Right lobe of liver (tissue), 4 donors: ENCODE results near the gene SCMH1.

ENCODE experiments used
- CTCF ChIP-seq, 4 donors: fragments of 200-600 bp in 3 of 4; fragments of 450-650 bp in 1 of 4; IDR thresholded peaks; one replicate each; pipeline versions ENCODE4 v1.5.1 to v1.8.0; 2016 to 2022; ENCODE audit warnings: antibody characterized with exemption in 4 of 4, mild to moderate bottlenecking in 2 of 4
- POLR2A ChIP-seq: fragments of 450-650 bp; IDR thresholded peaks from one replicate; pipeline ENCODE4 v1.6.1; 2017; ENCODE audit warnings: antibody characterized with exemption, mild to moderate bottlenecking
- donor health status: DM: no; HTN: no; CAD: no.
- donor health status: DM: no; HTN: no; CAD: no.
- donor health status: DM: no; HTN: yes; CAD: no.

GRCh38 chr1:41184446-41184845 lies 57.7 kb downstream of the SCMH1 start:
- TF ChIP-seq CTCF (IDR thresholded peaks at IDR 0.05) (no peak), POLR2A (no peak)
